ENCODE results near the gene PPFIBP2. TPM values are rescaled to one million over a fixed set of nuclear protein-coding genes. Genes with fewer than 3 reads are reported as not detected.

The PPFIBP2 gene
- total RNA-seq, 1 experiment from 2014 or later = 13.9 TPM

DNA sequence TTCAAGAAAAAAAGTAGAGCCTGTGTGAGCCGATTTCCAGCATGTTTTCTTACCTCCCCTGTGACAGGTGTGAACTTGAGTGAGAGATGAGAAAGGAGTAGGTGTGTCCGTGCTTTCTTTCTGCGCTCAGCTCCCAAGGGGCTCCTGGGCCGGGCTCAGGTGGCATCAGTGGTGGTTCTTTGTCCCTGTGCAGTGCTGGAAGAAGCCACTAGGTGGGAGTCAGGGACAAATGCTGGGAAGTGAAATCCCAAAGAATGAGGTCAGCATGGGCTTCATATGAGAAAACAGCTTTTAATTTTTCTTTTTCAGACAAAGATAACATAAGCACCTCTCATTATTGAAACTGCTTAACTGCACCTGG is 57.8 kb downstream of the PPFIBP2 start:
- no peak for TF ChIP-seq EZH2 (IDR thresholded peaks at IDR 0.05; ENCODE audit: low read depth)
- TF ChIP-seq, protein P1, sequence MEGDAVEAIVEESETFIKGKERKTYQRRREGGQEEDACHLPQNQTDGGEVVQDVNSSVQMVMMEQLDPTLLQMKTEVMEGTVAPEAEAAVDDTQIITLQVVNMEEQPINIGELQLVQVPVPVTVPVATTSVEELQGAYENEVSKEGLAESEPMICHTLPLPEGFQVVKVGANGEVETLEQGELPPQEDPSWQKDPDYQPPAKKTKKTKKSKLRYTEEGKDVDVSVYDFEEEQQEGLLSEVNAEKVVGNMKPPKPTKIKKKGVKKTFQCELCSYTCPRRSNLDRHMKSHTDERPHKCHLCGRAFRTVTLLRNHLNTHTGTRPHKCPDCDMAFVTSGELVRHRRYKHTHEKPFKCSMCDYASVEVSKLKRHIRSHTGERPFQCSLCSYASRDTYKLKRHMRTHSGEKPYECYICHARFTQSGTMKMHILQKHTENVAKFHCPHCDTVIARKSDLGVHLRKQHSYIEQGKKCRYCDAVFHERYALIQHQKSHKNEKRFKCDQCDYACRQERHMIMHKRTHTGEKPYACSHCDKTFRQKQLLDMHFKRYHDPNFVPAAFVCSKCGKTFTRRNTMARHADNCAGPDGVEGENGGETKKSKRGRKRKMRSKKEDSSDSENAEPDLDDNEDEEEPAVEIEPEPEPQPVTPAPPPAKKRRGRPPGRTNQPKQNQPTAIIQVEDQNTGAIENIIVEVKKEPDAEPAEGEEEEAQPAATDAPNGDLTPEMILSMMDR (conservative IDR thresholded peaks at IDR 0.05) = peak; percentile 89
- peaks cover 54% of the 10 kb centered on the region for H3K4me1 ChIP-seq (replicated peaks; ENCODE audit: insufficient read depth)
- no peaks in the 10 kb centered on the region for H3K36me3 ChIP-seq (ENCODE audit: low read depth)
- H3K27ac ChIP-seq = peak overlapping the region; percentile 71
- CTCF ChIA-PET = interaction anchor here (0.6 to 1.5 kb wide), 7 partner anchors 29 to 213 kb away, joined by 3 to 20 read pairs (median 3); no protein-coding TSS in a partner anchor
- no peaks in the 10 kb centered on the region for H4K20me1 ChIP-seq (ENCODE audit: insufficient read depth)
- DNase-seq = peak; percentile 61 to 74
- POLR2A ChIA-PET (ENCODE audit: unreplicated experiment) = interaction anchor here (0.6 kb wide), 1 partner anchor 34 kb away, joined by 3 read pairs; no protein-coding TSS in a partner anchor
- intact Hi-C loops (cut with micrococcal nuclease; ENCODE audit: unreplicated experiment) = loop anchor here (1.0 to 2.0 kb wide), 4 partner anchors 58 to 120 kb away; partner anchors contain the start of gene PPFIBP2
- H3K9me3 ChIP-seq (ENCODE audit: insufficient read depth, low read depth) = no peaks in the 10 kb centered on the region
- H3K9me2 ChIP-seq (ENCODE audit: insufficient read depth) = no peaks in the 10 kb centered on the region
- H3K27me3 ChIP-seq (ENCODE audit: insufficient read depth, low read depth) = no peaks in the 10 kb centered on the region
- no peak overlapping the region for H2AFZ ChIP-seq
- H3K79me2 ChIP-seq (ENCODE audit: low read depth) = no peaks in the 10 kb centered on the region
- H3K4me2 ChIP-seq = peak overlapping the region; percentile 65
- BruUV-seq (replicated peaks) = no TSS peak
- H3K4me3 ChIP-seq = no peak overlapping the region
- H3F3A ChIP-seq (ENCODE audit: insufficient read depth, low read depth) = peaks cover 15% of the 10 kb centered on the region

DNA sequence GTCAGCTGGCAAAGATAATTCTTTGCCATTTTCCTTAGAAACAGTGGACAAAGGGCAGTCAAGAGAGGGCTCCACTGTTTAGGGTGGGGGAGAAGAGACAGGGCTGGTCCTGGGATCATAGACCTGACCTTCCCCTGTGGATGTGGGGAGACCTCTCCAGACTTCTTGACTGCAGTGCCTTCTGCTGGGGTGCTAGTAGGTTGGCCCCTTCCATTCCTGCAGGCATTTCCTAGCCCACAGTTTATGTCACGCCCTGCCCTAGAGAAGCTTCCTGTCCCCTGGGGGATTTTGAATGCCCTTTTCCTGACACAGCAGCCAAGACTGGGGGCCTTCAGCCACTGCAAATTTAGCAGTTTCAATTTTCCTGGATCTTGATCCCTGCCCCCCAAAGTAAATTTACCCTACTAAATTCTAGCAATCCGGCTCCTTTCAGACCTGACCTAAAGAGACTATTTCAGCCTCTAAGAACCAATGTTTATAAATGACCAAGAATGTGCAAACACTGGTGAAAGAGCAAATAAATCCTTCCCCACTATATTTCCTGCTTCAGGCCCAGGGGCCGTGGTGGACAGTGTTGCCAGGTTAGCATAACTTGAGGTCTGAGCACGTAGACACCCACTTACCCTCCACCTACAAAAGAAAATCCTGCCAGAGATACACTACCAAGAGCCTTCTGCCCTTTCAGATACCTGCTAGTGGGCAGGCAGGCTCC is 58.4 kb downstream of the PPFIBP2 start:
- peak overlapping the region; percentile 65 for H3K4me2 ChIP-seq
- POLR2A ChIA-PET (ENCODE audit: unreplicated experiment) = no interaction called here
- H3K4me1 ChIP-seq (replicated peaks; ENCODE audit: insufficient read depth) = peaks cover 54% of the 10 kb centered on the region
- intact Hi-C loops (cut with micrococcal nuclease; ENCODE audit: unreplicated experiment) = loop anchor here (1.0 kb wide), 1 partner anchor 33 kb away; no protein-coding TSS in a partner anchor
- TF ChIP-seq, protein P1 (conservative IDR thresholded peaks at IDR 0.05) = peak; percentile 0; the same call in 1 of the 2 replicates
- no peak for TF ChIP-seq EZH2 (IDR thresholded peaks at IDR 0.05; ENCODE audit: low read depth)
- no peaks in the 10 kb centered on the region for H4K20me1 ChIP-seq (ENCODE audit: insufficient read depth)
- H2AFZ ChIP-seq = no peak overlapping the region
- DNase-seq = peak; percentile 12 to 90
- H3K79me2 ChIP-seq (ENCODE audit: low read depth) = no peaks in the 10 kb centered on the region
- peaks cover 15% of the 10 kb centered on the region for H3F3A ChIP-seq (ENCODE audit: insufficient read depth, low read depth)
- H3K36me3 ChIP-seq (ENCODE audit: low read depth) = no peaks in the 10 kb centered on the region
- H3K4me3 ChIP-seq = no peak overlapping the region
- H3K9me2 ChIP-seq (ENCODE audit: insufficient read depth) = no peaks in the 10 kb centered on the region
- H3K27ac ChIP-seq = peak overlapping the region; percentile 71
- BruUV-seq (replicated peaks) = no TSS peak
- CTCF ChIA-PET = interaction anchor here (0.7 to 1.5 kb wide), 6 partner anchors 41 to 214 kb away, joined by 3 to 20 read pairs (median 4); no protein-coding TSS in a partner anchor
- H3K27me3 ChIP-seq (ENCODE audit: insufficient read depth, low read depth) = no peaks in the 10 kb centered on the region
- no peaks in the 10 kb centered on the region for H3K9me3 ChIP-seq (ENCODE audit: insufficient read depth, low read depth)

DNA sequence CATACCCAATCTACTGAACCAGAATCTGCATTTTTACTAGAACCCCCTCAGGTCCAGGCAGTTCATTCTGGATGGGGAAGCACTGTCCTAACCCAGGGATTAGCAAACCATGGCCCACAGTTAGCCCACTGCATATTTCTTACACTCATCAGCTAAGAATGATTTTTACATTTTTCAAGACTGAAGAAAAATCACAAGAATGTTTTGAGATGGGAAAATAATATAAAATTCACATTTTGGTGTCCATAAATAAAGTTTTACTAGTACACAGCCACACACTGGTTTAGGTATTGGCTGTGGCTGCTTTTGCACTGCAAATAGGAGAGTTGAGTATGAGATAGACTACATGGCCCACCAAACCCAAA is 59.4 kb downstream of the PPFIBP2 start:
- Histone ChIP-seq H3K4me2 (peak overlapping the region; percentile 65), H2AFZ (no peak overlapping the region), H3K79me2 (ENCODE audit: low read depth) (no peaks in the 10 kb centered on the region), H3K27me3 (ENCODE audit: insufficient read depth, low read depth) (no peaks in the 10 kb centered on the region), H4K20me1 (ENCODE audit: insufficient read depth) (no peaks in the 10 kb centered on the region), H3K36me3 (ENCODE audit: low read depth) (no peaks in the 10 kb centered on the region), H3K9me3 (ENCODE audit: insufficient read depth, low read depth) (no peaks in the 10 kb centered on the region), H3K9me2 (ENCODE audit: insufficient read depth) (no peaks in the 10 kb centered on the region), H3F3A (ENCODE audit: insufficient read depth, low read depth) (peaks cover 22% of the 10 kb centered on the region), H3K27ac (peak overlapping the region; percentile 71), H3K4me3 (no peak overlapping the region), H3K4me1 (replicated peaks; ENCODE audit: insufficient read depth) (peaks cover 61% of the 10 kb centered on the region)
- intact Hi-C loops (cut with micrococcal nuclease; ENCODE audit: unreplicated experiment) = no loop called here
- POLR2A ChIA-PET (ENCODE audit: unreplicated experiment) = no interaction called here
- TF ChIP-seq, protein P1 (conservative IDR thresholded peaks at IDR 0.05) = no peak
- TF ChIP-seq EZH2 (IDR thresholded peaks at IDR 0.05; ENCODE audit: low read depth) = no peak
- no TSS peak for BruUV-seq (replicated peaks)
- DNase-seq = no peak
- CTCF ChIA-PET = interaction anchor here (1.2 kb wide), 1 partner anchor 40 kb away, joined by 4 read pairs; no protein-coding TSS in a partner anchor
